ENCODE results near the gene DOLPP1.
"Not testable (repeated sequence)": the region's sequence is repeated elsewhere in the genome, so short reads cannot be mapped to it uniquely, and the experiment has no call there.

DOLPP1 gene, protein sequence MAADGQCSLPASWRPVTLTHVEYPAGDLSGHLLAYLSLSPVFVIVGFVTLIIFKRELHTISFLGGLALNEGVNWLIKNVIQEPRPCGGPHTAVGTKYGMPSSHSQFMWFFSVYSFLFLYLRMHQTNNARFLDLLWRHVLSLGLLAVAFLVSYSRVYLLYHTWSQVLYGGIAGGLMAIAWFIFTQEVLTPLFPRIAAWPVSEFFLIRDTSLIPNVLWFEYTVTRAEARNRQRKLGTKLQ

DNA sequence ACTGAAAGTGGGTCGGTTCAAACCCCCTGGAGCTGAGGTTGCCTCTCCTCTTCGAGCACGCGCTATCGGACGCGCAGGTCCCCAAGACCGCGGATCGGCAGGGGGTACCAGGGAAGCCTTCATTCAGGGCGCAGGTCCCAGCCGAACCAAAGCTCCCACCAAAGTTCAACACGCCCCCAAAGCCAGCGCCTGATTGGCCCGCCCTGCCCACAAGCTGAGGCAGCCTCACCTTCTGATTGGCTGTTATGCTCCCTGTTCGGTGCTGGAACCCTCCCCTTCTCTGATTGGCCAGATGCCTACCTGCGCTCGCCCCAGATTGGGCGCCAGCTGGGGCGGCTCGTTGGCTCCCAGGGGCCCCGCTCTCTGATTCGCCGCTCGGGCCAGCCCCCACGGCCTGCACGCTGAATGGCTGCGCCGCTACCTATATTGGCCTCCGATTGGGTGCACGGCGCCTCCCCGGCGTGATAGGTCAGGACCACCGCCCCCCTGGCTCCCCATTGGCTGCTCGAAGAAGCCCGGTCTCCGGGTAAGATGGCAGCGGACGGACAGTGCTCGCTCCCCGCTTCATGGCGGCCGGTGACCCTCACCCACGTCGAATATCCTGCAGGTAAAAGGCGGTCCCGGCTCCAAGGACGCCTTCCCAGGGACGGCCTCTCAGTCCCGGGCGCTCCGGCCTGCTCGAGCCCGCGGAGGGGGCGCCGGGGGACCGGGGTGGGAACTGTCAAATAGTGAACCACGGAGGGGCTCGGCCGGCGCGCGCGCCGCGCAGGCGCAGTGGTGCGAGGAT is at the start of gene DOLPP1:
TSS of gene DOLPP1 (plus strand) at position 511 of the 787 bp plus-strand sequence. CDS start at position 532, 21 bp downstream.
- peak; percentile 95 for DNase-seq (ENCODE audit: low spot score)

DNA sequence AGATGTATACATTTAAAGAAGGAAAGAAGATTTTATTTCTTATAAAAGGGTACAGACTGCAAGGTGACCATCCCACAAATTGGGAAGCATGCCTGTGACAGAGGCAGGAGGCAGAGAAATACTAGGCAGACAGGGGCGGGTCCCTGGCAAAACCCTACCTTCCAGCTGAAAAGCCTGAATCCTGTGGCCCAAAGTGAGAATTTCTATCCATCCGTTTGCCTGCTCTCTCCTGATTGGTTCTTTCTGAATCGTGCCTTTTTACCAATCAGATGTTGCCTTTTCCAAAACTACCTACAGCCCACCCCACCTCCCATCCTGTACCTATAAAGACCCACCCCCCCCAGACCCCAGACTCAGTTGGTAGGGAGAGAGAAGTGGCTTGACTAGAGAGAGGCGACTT is 49.4 kb upstream of the DOLPP1 start:
- no peak for DNase-seq (ENCODE audit: low spot score)

DNA sequence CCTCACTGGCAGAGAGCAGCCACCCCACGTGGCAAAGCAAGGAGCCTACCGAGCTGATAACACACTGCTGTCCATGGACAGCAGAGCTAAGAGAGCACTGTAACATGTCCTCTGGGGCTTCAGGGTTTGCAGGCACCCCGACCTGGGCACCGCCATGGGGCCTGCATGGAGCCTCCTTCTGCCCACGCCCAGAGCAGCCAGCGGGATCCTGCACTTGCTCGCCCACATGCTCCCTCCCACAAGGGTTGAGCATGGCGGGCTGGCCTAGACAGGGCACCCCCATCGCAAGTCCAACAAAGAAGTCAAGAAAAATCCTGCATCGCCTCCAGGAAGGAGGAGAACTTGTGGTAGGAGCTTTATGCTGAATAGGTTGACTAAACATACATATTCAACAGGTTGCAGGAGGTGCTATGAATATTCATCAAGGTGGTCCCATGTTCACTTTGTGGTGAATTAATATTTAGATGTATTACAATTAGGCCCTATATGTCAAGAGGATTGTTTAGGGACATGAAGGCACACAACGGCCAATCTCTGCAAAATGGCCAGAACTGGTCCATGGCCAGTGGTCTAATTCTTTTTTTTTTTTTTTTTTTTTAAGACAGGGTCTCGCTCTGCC is 48.3 kb upstream of the DOLPP1 start:
- DNase-seq (ENCODE audit: low spot score), result no peak

DNA sequence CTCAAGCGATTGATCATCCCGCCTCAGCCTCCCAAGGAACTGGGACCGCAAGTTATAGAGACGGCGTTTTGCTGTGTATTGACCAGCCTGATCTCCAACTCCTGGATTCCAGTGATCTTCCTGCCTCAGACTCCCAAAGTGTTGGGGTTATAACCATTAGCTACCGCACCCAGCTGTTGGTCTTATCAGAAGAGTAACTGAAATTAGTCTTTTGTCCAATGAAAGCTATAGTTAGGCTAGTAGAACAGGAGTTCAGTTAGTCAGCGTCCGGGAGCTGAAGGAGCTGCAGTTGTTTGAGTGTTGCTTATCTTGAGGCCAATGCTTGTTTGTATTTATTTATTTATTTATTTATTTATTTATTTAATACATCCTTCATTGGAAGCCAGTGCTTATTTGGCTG is 47.7 kb upstream of the DOLPP1 start:
- no peak for DNase-seq (ENCODE audit: low spot score)

DNA sequence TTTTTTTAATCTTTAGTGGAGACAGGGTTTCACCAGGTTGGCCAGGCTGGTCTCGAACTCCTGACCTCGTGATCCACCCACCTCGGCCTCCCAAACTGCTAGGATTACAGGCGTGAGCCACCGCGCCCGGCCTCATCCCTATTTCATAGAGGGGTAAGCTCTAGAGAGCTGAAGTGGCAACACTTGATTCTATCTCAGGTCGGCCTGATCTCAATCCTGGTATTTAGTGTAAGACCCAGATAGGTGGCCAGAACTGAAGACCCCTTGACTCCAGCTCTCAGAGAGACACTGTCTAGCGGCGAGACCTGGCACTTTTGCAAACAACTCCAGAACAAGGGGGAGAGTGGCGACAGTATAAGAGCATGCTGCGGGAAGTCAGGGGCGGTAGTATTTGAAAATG is 45.1 kb upstream of the DOLPP1 start:
- DNase-seq (ENCODE audit: low spot score), result not testable (repeated sequence)

DNA sequence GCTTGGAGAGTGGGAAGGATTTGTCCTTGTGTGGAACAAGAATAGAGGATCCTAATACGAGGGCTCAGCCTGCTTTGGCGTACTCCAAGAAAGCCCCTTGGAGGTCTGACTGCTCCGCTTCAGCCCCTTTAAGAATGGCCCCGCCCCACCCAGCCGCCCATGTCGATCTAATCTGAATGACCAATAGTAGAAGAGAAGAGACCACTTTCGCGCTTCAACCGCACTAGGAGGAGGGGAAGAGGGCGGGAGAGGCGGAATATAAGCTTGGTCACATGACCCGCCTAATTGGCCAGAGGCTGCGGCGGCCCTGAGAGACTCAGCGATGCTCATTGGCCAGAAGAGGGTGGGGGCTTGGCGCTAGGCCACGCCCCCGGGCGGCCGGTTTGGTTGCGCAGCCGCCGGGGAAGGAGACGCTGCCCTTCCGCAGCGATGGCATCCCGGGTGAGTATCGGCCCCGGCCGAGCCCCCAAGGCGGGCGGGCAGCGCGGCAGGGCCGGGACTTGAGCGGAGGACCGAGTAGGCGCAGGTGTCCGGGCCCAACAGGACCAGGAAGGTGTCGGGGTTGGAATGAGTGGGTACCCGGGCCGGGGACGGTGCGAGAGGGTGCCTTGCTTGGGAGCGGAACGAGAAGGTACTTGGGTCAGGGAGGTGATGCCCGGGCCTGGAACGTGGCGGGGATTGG is 44.5 kb upstream of the DOLPP1 start, which contains the start of gene MIGA2:
TSS of gene MIGA2 (plus strand) at position 386 of the 682 bp plus-strand sequence. CDS start 3,969 bp downstream, outside the sequence.
- DNase-seq (ENCODE audit: low spot score), result peak; percentile 99

DNA sequence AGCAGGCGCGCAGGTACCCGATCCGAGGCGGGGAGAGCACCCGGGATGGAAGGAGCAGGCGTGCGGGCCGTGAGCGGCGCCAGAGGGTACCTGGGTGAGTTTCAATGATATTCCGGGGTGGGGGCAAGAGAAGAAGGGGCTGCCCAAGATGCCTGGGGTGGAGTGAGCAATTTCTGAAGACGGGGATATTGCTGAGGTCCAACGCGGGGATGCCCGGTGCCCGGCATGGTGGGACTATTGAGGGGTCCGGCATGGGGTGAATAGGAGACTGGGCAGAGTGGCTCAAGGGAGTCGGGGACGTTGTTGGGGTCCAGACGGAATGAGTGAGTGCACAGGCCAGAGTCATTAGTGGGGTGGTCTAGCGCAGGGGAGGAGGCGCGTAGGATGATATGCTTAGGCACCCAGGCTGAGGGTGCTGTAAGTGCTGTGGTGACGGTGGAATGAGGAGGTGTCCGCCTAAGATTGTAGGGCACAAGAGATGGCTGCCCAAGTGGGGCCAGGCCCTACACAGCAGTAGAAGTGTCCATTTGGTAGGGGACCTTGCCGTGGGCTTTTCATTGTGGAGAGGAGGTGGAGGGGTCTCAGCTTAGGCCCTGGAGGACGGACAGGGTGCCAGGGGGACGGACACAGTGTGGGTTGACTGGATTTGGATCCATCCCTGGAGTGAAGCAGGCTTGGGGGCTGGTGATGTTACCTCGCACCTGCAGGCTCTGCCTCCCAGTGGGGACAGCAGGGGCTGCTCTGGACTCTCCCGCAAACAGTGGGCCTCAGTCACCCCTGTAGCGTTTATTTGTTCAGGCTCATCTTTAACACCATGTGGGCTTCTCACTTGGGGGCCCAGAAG is 43.8 kb upstream of the DOLPP1 start:
- no peak for DNase-seq (ENCODE audit: low spot score)

DNA sequence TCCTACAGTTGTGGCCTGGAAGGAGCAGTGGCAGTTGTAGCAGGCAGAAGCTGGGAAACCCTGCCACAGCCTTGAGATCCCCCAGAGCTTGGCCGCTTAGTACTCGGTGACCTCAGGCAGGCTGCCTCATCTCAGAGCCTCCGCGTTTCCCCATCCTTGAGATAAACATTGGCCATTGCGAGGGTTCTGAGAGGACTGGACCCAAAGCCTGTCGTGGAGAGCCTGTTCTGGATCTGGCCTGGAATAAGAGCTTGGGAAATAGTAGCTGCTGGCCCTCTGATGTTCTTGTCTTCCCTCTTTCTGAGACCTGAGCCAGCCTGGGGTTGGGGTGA is 43.2 kb upstream of the DOLPP1 start:
- no peak for DNase-seq (ENCODE audit: low spot score)

DNA sequence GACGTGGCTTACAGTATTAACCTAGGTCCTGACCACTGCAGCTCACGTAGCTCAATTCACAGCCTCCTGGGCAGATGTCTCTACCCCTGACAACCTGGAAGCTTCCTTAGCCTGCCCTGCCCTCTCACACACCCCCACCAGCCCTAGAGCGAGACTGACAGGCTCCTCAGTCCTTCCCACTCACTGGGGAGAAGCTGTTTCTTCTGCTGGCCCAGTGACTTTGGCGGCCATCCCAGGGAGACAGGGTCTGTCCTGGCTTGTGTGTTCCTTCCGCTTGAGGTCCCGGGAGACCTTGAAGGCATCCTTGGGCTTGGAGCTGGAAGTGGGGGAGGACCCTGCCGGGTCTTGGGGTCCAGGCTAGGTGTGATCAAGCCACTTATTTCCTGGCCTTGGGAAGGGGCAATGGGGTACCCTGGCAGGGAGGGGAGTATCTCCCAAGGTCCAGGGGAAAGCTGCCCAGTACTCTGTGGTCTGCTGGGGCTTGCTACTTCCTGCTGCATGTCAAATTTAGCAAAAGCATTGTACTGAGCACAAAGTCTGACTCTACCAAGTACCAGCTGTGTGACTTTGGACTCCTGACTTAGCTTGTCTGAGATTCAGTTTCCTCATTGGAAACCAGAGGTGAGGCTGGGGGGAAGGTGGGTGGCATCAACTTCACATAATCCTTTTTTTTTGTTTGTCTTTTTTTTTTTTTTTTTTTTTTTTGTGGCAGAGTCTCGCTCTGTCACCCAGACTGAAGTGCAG is 42.6 kb upstream of the DOLPP1 start:
- DNase-seq (ENCODE audit: low spot score), result no peak

DNA sequence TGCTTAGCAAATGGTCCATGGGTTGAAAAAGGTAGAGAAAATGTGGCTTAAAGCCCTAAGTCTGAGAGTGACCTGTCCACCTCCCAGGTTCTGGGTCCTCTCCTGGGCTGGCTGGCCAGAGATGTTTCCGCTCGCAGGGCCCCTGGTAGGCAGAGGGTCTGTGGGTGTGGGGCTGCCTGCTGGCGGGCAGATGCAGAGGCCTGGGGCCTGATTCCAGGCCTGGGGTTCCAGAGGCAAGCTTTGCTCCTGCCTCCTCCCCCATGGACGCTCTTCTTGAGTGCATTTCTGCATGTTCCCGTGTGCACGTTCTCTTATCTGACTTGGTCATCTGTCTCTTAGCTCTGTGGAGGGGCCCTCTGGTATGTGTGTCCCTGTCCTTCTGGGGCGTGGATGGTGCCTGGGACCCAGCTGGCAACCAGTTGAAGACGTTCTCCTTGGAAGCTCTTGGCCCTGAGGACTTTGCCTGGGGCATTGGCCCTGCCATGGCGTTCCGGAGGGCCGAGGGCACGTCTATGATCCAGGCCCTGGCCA is 40.7 kb upstream of the DOLPP1 start:
- DNase-seq (ENCODE audit: low spot score), result no peak

DNA sequence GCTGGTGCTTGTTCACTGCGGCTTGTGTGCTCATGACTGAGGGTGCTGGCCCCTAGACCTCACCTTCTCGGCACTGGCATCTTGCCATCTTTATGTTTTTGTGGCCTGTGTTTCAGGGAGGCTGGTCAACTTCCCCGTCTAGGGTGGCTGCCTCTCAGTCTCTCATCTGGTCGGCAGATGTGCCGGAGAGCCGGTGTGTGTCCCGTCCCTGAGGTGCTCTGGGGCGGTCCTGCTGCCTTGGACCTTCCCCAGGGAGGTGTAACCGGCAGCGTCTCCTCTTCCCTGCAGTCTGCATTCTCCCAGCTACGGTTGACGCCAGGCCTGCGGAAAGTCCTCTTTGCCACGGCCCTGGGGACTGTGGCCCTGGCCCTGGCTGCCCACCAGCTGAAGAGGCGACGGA is 38.9 kb upstream of the DOLPP1 start:
- no peak for DNase-seq (ENCODE audit: low spot score)

DNA sequence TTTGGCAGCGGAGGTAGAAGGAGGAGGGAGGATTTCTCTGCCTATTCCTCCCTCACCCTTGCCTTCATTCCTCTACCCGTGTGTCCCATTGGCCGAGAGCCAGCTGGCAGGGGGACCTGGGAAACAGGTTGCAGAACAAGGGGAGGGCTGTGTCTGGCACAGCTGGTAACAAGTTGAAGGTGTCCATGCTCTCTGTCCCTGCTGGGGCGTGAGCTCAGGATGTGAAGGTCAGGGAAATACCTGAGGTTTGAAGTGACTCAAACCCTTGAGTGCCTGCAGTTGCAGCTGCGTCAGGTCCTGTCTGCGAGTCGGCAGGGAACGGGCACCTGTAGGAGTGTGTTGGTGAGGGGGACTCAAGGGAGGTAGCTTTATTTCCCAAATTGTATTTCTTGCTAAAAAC is 28.3 kb upstream of the DOLPP1 start:
- DNase-seq (ENCODE audit: low spot score), result peak; percentile 80

DNA sequence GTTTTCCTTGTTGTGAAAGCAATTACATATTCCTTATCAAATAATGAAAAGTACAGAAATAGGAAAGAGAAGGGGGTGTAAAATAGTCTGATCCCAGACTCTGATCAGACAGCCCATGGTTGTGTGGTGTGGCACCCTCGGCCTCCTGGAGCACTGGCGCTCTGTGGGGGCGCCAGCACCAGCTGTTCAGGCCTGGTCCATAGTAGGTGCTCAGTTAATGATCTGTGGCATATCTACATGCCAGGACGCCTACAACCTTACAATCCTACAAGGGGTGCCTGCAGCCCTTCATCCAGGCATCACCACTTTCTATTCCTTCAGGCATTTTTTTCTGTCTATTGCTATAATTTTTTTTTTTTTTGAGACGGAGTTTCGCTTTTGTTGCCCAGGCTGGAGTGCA is 27.9 kb upstream of the DOLPP1 start:
- no peak for DNase-seq (ENCODE audit: low spot score)

DNA sequence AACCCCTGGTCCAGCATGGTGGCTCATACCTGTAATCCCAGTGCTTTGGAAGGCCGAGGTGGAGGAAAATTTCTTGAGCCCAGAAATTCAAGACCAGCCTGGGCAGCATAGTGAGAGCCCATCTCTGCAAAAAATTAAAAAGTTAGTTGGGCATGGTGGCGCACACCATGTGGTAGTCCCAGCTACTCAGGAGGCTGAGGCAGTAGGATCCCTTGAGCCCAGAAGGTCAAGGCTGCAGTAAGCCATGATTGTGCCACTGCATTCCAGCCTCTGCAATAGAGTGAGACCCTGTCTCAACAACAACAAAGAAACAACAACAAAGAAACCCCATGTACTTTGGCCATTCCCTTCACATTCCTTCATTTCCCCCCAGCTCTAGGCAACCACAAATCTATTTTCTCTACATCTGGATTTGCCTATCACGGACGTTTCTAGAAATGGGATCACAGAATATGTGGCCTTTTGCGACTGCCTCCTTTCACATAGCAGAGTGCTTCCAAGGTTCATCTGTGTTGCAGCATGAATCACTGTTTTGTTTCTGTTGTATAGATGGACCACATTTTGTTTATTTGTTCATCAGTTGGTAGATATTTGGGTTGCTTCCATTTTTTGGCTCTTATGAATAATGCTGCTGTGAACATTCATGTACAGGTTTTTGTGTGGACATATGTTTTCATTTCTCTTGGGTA is 26.6 kb upstream of the DOLPP1 start:
- no peak for DNase-seq (ENCODE audit: low spot score)

DNA sequence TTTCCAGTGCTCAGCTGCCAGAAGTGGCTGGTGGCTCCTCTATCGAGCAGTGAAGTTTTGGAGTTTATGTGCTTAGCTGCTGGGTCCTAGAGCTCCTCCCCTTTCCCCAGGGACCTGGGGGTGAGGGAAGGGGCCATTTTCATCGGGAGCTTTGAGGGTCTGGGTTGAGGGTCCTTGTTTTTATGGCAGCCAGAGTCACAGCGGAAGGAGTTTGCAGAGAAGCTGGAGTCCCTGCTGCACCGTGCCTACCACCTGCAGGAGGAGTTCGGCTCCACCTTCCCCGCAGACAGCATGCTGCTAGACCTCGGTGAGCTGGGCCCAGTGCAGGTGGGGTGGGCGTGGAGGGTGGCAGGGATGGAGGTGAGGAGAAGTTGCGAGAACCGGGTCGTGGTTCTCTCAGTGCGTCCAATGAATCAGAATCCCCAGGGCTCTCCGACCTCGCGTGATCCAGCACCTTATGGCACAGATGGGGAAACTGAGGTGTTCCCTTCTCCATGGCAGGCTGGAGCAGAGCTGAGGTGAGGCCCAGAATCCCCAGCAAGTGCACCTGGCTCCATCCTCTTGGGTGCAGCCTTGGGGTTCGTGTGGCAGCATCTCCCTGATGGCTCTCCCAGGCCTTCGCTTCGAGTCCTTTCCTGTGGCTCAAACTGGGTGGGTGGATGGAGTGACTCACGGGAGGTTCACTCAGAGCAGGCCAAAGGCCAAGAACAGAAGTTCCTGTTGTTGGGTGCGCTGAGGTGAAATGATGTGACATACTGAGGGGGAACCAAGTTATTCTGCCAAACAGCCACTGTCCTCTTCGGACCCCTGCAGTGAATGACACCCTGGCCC is 21.7 kb upstream of the DOLPP1 start:
- DNase-seq (ENCODE audit: low spot score), result no peak

DNA sequence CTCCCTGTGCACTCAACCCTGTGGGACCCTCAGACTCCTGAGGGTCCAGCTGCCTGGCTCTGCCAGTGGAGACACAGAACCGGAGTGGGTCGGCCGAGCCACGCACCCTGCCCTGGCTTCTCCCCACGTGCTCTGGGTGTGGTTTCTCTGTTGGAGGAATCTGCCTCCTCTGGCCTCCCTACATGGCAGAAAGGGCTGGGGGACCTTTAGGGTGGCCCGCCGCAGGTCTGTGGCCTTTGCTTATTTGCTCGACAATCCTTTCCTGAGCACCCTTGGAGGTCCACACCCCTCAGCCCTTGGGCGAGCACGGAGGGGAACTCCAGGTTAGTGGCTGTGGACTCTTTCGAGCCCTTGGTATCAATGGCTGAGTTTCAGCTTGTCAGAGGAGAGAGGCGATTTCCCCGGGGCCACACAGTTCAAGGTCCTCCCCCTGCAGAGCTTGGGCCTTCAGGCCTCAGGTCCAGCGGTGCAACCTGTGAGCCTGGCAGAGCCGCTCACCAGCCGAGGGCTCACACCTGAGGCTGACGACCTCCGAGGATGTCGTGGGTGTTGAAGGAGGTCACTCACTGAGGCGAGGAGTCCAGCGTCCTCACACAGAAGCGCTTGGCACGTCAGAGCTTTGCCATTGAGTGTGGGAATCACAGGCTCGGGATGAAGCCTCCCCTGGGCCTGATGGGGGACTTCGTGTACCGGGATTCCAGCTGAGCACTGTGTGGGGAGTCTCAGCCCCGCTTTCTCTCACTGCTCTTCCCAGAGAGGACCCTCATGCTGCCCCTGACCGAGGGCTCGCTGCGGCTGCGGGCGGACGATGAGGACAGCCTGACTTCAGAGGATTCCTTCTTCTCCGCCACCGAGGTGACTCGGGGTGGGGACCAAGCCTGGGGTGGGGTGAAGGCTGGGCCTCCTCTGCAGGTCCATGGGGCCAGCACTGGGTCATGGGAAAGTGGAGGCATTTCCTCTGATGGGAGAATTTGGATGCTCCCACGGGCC is 20.8 kb upstream of the DOLPP1 start:
- no peak for DNase-seq (ENCODE audit: low spot score)

DNA sequence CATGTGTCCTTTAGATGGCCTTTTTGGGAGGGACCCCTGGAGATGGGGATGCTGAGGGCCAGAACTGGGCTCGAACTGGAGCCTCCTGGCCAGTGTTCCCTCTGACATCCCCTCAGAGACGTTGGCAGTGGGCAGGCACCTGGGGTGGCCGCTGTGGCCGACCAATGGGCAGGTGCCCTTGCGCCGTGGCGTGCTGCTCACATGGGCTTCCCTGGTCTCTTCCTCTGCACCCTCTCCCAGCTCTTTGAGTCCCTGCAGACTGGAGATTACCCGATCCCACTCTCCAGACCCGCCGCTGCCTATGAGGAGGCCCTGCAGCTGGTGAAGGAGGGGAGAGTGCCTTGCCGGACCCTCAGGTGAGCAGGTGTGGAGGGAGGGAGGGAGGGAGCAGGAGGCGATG is 19.9 kb upstream of the DOLPP1 start:
- DNase-seq (ENCODE audit: low spot score), result no peak

DNA sequence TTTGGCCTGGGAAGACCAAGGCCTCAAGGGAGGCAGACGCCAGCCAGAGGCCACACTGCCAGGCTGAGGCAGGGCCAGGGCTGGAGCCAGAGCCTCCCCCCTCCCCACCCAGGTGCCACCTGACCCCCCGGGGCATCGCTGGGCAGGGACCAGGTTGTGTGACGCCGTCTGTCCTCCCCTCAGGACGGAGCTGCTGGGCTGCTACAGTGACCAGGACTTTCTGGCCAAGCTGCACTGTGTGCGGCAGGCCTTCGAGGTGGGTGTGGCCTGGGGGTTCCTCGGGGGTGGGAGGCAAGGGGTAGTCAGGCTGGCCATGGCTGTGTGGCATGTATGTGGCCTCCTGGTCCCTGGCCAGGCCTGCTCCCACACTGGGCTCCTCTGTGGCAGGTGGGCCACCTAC is 17.9 kb upstream of the DOLPP1 start:
- DNase-seq (ENCODE audit: low spot score), result no peak

Measured in LoVo (cell line).